ENCODE data around the gene ZNF367. TPM values are rescaled to one million over a fixed set of nuclear protein-coding genes. Genes with fewer than 3 reads are reported as not detected.

The ZNF367 gene
- total RNA-seq, 1 donor from 2014 or later, result 5.3 TPM

DNA sequence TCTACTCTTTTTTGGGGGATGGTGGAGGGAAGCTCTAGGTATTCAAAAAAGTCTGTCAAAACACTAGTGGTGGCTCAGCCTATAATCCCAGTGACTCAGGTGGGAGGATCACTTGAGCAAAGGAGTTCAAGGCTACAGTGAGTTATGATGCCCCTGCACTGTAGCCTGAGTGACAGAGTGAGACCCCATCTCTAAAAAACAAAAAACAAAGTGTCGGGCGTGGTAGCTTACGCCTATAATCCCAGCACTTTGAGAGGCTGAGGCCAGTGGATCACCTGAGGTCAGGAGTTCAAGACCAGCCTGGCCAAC is 18.9 kb downstream of the ZNF367 start:
- Mint-ChIP-seq H3K27me3 (no peaks in the 10 kb centered on the region), H3K4me1 (ENCODE audit: low read depth) (no peaks in the 10 kb centered on the region), H3K4me3 (ENCODE audit: low read depth) (no peak overlapping the region), H3K36me3 (ENCODE audit: insufficient read depth) (peaks cover 11% of the 10 kb centered on the region), H3K27ac (no peak overlapping the region), H3K9me3 (ENCODE audit: low read depth) (peaks cover 9% of the 10 kb centered on the region)
- TF ChIP-seq, protein P1, sequence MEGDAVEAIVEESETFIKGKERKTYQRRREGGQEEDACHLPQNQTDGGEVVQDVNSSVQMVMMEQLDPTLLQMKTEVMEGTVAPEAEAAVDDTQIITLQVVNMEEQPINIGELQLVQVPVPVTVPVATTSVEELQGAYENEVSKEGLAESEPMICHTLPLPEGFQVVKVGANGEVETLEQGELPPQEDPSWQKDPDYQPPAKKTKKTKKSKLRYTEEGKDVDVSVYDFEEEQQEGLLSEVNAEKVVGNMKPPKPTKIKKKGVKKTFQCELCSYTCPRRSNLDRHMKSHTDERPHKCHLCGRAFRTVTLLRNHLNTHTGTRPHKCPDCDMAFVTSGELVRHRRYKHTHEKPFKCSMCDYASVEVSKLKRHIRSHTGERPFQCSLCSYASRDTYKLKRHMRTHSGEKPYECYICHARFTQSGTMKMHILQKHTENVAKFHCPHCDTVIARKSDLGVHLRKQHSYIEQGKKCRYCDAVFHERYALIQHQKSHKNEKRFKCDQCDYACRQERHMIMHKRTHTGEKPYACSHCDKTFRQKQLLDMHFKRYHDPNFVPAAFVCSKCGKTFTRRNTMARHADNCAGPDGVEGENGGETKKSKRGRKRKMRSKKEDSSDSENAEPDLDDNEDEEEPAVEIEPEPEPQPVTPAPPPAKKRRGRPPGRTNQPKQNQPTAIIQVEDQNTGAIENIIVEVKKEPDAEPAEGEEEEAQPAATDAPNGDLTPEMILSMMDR (IDR thresholded peaks at IDR 0.05; ENCODE audit: unreplicated experiment), result no peak
- DNase-seq (ENCODE audit: low spot score, unreplicated experiment), result no peak

DNA sequence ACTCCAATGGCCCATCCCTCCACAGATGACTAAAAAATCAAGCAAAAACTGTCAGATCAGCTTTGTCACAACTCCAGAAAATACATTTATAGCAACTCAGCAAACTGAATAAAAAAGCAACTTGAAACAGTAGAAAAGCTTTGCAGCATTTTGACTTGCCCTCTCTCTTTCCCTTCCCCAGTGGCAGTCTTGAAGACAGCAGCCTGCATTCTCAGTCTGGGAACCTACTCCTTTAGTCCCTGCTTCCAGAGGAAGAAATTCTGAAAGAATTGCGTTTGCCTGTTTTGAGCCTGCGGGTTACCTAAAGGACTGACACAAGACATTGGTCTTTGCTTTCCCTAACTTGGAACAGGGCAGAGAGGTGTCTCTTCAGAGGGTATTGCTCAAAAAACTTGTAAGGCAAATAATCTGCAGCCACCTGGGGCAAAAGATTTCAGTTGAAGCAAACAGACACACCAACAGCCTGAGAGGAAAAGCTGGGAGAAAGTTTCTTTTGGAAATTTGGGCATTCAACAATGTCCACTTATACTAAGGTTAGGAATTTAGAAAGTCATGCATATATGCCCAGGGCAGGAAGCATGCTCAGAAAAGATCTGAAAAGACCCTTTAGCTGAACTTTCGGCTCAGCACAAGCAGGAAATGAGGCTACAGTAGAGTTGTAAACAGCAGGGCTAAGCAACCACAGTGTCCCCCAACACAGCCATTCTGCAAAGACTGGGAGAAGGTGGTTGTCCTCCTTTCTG is 19.4 kb downstream of the ZNF367 start:
- Mint-ChIP-seq H3K36me3 (ENCODE audit: insufficient read depth) (peaks cover 11% of the 10 kb centered on the region), H3K4me1 (ENCODE audit: low read depth) (no peaks in the 10 kb centered on the region), H3K9me3 (ENCODE audit: low read depth) (peaks cover 9% of the 10 kb centered on the region), H3K27ac (no peak overlapping the region), H3K4me3 (ENCODE audit: low read depth) (no peak overlapping the region), H3K27me3 (no peaks in the 10 kb centered on the region)
- no peak for DNase-seq (ENCODE audit: low spot score, unreplicated experiment)
- TF ChIP-seq, protein P1 (IDR thresholded peaks at IDR 0.05; ENCODE audit: unreplicated experiment), result no peak

DNA sequence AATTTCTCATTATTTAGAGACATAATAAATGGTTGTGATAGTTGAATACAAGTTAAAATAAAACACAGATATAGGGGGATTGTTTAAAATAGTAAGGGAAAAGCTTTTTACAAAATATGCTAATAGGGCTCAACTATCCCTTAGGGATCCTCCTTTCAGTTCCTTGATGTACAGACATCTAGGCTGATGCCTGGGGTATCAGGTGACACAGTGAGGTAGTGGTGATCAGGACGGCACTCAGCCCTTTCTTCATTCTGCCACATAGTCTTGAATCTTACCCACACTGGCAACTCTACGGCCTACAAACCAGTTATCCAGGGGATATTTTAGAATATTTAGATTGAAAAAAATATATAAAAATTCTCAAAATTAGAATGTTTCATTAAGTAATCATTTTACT is 22.2 kb downstream of the ZNF367 start:
- H3K4me1 Mint-ChIP-seq (ENCODE audit: low read depth), result peaks cover 7% of the 10 kb centered on the region
- no peak overlapping the region for H3K4me3 Mint-ChIP-seq (ENCODE audit: low read depth)
- TF ChIP-seq, protein P1 (IDR thresholded peaks at IDR 0.05; ENCODE audit: unreplicated experiment), result no peak
- DNase-seq (ENCODE audit: low spot score, unreplicated experiment), result no peak
- H3K27ac Mint-ChIP-seq, result no peak overlapping the region
- peaks cover 12% of the 10 kb centered on the region for H3K36me3 Mint-ChIP-seq (ENCODE audit: insufficient read depth)
- peaks cover 9% of the 10 kb centered on the region for H3K9me3 Mint-ChIP-seq (ENCODE audit: low read depth)
- H3K27me3 Mint-ChIP-seq, result no peaks in the 10 kb centered on the region

DNA sequence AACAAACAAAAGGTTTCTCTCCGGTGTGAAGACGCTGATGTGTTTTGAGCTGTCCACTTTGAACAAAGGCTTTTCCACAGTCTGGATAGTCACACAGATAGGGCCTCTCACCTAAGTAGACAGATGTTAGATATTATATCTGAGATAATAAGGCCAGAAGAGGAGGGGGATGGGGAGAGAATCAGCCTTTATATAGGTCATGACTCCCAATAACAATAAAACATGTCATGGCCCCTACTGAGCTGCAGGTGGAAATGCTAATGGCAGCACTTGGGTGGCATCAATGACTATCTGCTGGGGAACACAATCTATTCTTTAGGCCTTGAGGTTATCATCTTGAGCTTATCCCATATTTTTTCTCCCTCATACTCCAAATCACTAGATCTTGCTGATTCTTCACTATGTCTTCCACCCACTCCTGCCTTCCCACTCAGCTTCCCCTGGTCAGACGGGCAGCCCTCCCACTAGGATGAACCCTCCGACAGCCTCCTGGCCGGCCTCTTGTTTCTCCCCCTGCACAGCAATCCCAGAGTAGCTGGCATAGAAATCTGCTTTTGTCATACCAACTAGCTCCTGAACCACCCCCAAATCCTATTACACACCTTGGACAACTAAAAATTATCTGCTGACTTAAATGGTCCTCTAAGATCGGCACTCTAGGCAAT is 23.2 kb downstream of the ZNF367 start:
- TF ChIP-seq, protein P1 (IDR thresholded peaks at IDR 0.05; ENCODE audit: unreplicated experiment), result no peak
- no peak for DNase-seq (ENCODE audit: low spot score, unreplicated experiment)
- peaks cover 11% of the 10 kb centered on the region for H3K36me3 Mint-ChIP-seq (ENCODE audit: insufficient read depth)
- H3K4me3 Mint-ChIP-seq (ENCODE audit: low read depth), result no peak overlapping the region
- peaks cover 8% of the 10 kb centered on the region for H3K4me1 Mint-ChIP-seq (ENCODE audit: low read depth)
- peaks cover 3% of the 10 kb centered on the region for H3K9me3 Mint-ChIP-seq (ENCODE audit: low read depth)
- no peak overlapping the region for H3K27ac Mint-ChIP-seq
- no peaks in the 10 kb centered on the region for H3K27me3 Mint-ChIP-seq

DNA sequence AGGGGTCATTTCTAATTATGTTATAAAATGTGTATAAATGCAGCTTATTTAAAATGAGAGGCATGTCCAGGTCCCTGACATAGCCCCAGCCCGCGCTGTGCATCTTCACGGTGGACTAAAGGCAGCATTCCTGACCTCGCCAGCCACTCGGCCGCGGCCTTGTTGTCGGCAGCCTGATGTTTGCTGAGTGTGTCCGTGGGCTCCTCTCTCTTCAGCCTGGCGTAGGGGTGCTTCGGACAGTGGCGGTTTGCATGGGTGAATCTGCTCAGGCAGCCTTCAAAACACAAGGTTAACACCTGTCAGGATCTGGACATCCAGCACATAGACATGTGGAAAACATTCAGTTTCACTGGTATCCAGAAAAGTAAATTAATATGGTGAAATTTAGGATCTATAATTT is 25.9 kb downstream of the ZNF367 start:
- H3K27me3 Mint-ChIP-seq, result no peaks in the 10 kb centered on the region
- no peak for DNase-seq (ENCODE audit: low spot score, unreplicated experiment)
- peaks cover 7% of the 10 kb centered on the region for H3K36me3 Mint-ChIP-seq (ENCODE audit: insufficient read depth)
- H3K4me3 Mint-ChIP-seq (ENCODE audit: low read depth), result no peak overlapping the region
- peak overlapping the region; percentile 26 for H3K27ac Mint-ChIP-seq
- peaks cover 8% of the 10 kb centered on the region for H3K4me1 Mint-ChIP-seq (ENCODE audit: low read depth)
- no peaks in the 10 kb centered on the region for H3K9me3 Mint-ChIP-seq (ENCODE audit: low read depth)
- TF ChIP-seq, protein P1 (IDR thresholded peaks at IDR 0.05; ENCODE audit: unreplicated experiment), result no peak
